ENCODE data around the gene FAM149B1.

DNA sequence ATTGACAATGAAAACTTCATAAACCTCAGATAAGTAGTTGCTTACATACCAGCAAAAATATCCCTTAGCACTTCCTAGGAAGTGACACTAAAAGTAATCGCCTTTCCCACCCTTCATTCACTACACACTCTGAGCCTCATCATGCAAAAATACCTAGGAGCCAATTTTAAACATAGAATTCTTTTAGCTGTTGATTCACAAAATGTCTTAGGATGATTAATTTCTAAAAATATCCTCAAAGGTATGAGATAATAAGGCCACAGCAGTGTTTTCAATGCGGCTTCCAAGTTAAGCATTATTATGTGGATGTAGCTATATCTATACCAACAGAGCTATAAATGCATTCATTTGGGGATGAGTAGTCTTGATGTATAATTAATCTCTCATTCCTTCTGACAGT lies 66.0 kb downstream of the FAM149B1 start:
- TF ChIP-seq, protein P1, sequence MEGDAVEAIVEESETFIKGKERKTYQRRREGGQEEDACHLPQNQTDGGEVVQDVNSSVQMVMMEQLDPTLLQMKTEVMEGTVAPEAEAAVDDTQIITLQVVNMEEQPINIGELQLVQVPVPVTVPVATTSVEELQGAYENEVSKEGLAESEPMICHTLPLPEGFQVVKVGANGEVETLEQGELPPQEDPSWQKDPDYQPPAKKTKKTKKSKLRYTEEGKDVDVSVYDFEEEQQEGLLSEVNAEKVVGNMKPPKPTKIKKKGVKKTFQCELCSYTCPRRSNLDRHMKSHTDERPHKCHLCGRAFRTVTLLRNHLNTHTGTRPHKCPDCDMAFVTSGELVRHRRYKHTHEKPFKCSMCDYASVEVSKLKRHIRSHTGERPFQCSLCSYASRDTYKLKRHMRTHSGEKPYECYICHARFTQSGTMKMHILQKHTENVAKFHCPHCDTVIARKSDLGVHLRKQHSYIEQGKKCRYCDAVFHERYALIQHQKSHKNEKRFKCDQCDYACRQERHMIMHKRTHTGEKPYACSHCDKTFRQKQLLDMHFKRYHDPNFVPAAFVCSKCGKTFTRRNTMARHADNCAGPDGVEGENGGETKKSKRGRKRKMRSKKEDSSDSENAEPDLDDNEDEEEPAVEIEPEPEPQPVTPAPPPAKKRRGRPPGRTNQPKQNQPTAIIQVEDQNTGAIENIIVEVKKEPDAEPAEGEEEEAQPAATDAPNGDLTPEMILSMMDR (IDR thresholded peaks at IDR 0.05 in 4 of 5, conservative IDR thresholded peaks at IDR 0.05 in 1 of 5), result no peak
- no peak for TF ChIP-seq POLR2A (IDR thresholded peaks at IDR 0.05)

Measured in gastrocnemius medialis (tissue), 4 donors.